Coronary artery (tissue), 2 donors: Measurements from ENCODE around the gene FAM240A.
A peak's percentile ranks its signal among the peaks of the same experiment; 100 is the strongest.

Experiments
- DNase-seq: peaks from one replicate; pipeline ENCODE4 v3.0.0-alpha.2; 2017; ENCODE audit warnings: low spot score
- H3K27ac ChIP-seq, 2 donors: fragments of 200-600 bp; sonication (generic); one replicate each; pipeline ENCODE4 v1.5.1; 2016 to 2019
- H3K4me3 ChIP-seq: fragments of 200-600 bp; sonication (generic); 2 replicates; pipeline ENCODE4 v1.5.1; 2016; ENCODE audit warnings: mild to moderate bottlenecking, moderate library complexity
- TF ChIP-seq, protein P1 (sequence below): fragments of 200-600 bp; sonication (generic); IDR thresholded peaks from one replicate; pipeline ENCODE4 v1.5.1; 2019; ENCODE audit warnings: antibody characterized with exemption

FAM240A gene

GRCh38 chr3:46669191-46669999 lies 57.1 kb downstream of the FAM240A start:
- peak; percentile 52 for DNase-seq
- Histone ChIP-seq H3K27ac (no peak overlapping the region), H3K4me3 (no peak overlapping the region)
- TF ChIP-seq, protein P1, sequence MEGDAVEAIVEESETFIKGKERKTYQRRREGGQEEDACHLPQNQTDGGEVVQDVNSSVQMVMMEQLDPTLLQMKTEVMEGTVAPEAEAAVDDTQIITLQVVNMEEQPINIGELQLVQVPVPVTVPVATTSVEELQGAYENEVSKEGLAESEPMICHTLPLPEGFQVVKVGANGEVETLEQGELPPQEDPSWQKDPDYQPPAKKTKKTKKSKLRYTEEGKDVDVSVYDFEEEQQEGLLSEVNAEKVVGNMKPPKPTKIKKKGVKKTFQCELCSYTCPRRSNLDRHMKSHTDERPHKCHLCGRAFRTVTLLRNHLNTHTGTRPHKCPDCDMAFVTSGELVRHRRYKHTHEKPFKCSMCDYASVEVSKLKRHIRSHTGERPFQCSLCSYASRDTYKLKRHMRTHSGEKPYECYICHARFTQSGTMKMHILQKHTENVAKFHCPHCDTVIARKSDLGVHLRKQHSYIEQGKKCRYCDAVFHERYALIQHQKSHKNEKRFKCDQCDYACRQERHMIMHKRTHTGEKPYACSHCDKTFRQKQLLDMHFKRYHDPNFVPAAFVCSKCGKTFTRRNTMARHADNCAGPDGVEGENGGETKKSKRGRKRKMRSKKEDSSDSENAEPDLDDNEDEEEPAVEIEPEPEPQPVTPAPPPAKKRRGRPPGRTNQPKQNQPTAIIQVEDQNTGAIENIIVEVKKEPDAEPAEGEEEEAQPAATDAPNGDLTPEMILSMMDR: no peak

DNA sequence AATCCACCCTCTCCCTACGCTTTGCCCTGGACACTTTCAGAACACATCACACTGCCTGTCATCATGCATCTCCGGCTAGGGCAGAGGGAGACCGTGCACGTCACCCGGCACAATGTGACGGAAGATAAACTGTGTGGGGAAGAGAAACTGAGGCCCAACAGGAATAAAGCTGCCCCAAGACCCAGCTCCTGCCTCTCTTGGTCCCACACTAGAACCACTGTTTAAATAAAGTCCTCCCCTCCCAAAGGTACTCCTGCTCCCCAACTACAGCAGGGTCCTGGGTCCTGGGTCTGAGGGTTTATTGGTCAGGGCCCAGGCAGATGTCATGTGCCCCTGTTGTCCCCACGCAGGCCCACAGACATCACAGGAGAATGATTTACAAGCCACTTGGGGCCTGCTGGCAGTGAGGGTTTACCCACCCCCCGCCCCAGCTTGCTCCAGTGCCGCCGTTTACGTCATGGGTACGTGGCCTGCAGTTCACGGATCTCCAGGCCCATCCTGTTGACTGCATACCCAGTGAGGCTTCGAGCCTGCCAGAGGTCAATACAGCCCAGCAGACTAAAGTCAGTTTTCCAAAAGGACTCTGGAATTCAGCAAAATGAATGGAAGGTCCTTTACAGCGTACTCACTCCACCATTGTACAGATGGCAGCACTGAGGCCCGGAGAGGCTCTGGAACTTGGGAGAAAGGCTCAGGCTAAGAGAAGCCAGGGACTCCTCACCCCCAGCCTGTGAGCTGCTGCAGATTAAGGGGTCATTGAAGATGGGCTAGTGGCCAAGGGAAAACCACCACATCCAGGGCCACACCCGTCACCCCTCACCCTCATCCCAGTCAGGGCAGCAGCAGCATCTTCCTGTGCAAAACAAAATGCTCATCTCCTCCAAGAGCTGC lies 57.9 kb downstream of the FAM240A start:
- DNase-seq: peak; percentile 64
- TF ChIP-seq, protein P1: no peak
- Histone ChIP-seq H3K4me3 (no peak overlapping the region), H3K27ac (no peak overlapping the region)

GRCh38 chr3:46670891-46671427 lies 58.6 kb downstream of the FAM240A start:
- Histone ChIP-seq H3K4me3 (no peak overlapping the region), H3K27ac (no peak overlapping the region)
- peak; percentile 57 for DNase-seq
- TF ChIP-seq, protein P1: no peak

DNA sequence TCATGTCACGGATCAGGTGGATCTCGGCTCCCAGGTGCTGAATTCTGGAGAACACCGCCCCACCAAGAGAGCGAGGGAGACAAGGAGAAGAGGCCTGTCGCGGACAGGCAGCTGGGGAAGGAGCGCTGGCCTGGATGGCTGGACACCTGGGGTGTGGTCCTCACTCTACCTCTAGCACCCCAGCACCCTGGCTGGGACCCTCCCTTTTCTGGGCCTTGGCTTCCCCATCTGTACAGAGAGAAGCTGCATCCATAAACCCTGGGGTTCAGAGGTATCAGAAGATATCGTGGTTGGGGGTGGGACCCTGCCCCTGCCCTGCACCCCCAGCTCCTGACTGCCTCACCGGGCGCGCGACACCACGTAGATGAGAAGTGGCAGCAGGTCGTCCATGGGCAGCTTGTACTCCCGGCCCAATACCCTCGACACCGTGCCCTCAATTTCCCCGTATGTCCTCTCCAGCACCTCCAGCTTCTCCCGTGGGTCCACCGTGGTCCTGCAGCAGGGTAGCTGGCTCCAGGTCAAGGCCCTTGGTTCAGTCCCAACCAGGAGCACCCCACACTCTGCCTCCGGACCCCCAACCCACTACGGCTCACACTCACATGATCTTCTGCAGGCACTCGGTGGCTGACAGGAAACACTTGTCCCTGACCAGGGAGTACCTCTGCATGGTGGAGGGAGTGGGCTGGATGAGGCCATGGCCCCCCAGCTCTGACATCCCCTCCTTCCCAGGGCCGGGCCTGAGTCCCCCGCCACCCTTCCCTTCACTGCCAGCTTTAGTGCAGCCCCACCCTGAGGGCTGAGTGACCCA lies 59.4 kb downstream of the FAM240A start:
- TF ChIP-seq, protein P1: no peak
- DNase-seq: peak; percentile 59
- H3K27ac ChIP-seq: no peak overlapping the region
- H3K4me3 ChIP-seq: no peak overlapping the region

- no peak overlapping the region for H3K4me3 ChIP-seq
- TF ChIP-seq, protein P1: no peak
- peak; percentile 50 for DNase-seq
These were observed 60.0 kb downstream of the FAM240A start for GRCh38 chr3:46672349-46672695.

GRCh38 chr3:46673151-46674030 lies 61.1 kb downstream of the FAM240A start:
- Histone ChIP-seq H3K27ac (no peak overlapping the region), H3K4me3 (no peak overlapping the region)
- TF ChIP-seq, protein P1: no peak
- no peak for DNase-seq

More at GRCh38 chr3:46672349-46672695, 60.0 kb downstream of the FAM240A start:
- H3K27ac ChIP-seq: no peak overlapping the region
